Muscle layer of duodenum (tissue), 2 donors: Measurements from ENCODE around the gene TBC1D1.

Experiments
- H3K27ac ChIP-seq: one replicate; pipeline ENCODE4 v1.7.0; 2013; ENCODE audit warnings: mild to moderate bottlenecking, low read length
- H3K27me3 ChIP-seq: one replicate; pipeline ENCODE4 v1.7.0; 2013; ENCODE audit warnings: low read depth, mild to moderate bottlenecking, control low read depth, low read length
- H3K36me3 ChIP-seq, 2 donors: one replicate each; pipeline ENCODE4 v1.7.0; 2013; ENCODE audit warnings: low read length in 2 of 2, control low read depth in 1 of 2, mild to moderate bottlenecking in 1 of 2; ENCODE audit not compliant: insufficient read depth in 2 of 2, control insufficient read depth in 1 of 2
- H3K4me1 ChIP-seq, 2 donors: one replicate each; pipeline ENCODE4 v1.7.0; 2013; ENCODE audit warnings: low read length in 2 of 2, mild to moderate bottlenecking in 2 of 2, control low read depth in 1 of 2, moderate library complexity in 1 of 2; ENCODE audit not compliant: insufficient read depth in 2 of 2, control insufficient read depth in 1 of 2
- H3K4me3 ChIP-seq, 2 donors: one replicate each; pipeline ENCODE4 v1.7.0; 2013; ENCODE audit warnings: low read length in 2 of 2, low read depth in 1 of 2, mild to moderate bottlenecking in 1 of 2
- H3K9me3 ChIP-seq, 2 donors: one replicate each; pipeline ENCODE4 v1.7.0; 2013; ENCODE audit warnings: low read length in 2 of 2, control low read depth in 1 of 2, mild to moderate bottlenecking in 1 of 2; ENCODE audit not compliant: control insufficient read depth in 1 of 2
- donor health status: healthy.

Gene TBC1D1, protein sequence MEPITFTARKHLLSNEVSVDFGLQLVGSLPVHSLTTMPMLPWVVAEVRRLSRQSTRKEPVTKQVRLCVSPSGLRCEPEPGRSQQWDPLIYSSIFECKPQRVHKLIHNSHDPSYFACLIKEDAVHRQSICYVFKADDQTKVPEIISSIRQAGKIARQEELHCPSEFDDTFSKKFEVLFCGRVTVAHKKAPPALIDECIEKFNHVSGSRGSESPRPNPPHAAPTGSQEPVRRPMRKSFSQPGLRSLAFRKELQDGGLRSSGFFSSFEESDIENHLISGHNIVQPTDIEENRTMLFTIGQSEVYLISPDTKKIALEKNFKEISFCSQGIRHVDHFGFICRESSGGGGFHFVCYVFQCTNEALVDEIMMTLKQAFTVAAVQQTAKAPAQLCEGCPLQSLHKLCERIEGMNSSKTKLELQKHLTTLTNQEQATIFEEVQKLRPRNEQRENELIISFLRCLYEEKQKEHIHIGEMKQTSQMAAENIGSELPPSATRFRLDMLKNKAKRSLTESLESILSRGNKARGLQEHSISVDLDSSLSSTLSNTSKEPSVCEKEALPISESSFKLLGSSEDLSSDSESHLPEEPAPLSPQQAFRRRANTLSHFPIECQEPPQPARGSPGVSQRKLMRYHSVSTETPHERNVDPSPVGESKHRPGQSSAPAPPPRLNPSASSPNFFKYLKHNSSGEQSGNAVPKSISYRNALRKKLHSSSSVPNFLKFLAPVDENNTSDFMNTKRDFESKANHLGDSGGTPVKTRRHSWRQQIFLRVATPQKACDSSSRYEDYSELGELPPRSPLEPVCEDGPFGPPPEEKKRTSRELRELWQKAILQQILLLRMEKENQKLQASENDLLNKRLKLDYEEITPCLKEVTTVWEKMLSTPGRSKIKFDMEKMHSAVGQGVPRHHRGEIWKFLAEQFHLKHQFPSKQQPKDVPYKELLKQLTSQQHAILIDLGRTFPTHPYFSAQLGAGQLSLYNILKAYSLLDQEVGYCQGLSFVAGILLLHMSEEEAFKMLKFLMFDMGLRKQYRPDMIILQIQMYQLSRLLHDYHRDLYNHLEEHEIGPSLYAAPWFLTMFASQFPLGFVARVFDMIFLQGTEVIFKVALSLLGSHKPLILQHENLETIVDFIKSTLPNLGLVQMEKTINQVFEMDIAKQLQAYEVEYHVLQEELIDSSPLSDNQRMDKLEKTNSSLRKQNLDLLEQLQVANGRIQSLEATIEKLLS (N-terminal part only)

DNA sequence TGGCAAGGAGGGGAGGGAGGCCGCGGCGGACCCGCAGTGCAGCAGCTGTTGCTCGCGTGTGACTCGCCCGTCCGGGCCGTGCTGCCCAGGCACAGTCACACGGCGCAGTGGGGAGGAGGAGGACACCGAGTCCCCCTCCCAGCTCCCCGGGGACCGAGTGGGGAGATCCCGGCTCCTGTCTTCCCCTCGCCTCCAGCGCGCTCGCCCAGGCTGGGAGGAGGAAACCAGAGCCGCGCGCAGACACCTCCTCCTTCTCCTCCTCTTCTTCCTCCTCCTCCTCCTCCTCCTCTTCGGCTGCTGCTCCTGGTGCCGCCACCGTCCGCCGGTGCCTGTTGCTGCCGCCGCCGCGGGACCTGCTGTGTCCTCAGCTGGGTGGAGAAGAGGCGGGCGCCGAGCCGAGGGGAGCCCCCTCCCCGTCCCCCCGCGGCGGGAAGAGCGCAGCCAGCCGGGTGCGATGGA, at the start of gene TBC1D1:
Gene TBC1D1 (plus strand): TSS at position 284 of the 459 bp plus-strand sequence. CDS start 11,012 bp downstream, outside the sequence.
- H3K4me3 ChIP-seq, result peak within 1 kb of the TSS; percentile 60 to 85
- H3K27me3 ChIP-seq, result no peaks in the 10 kb centered on the region
- peaks cover 4 to 18% of the 10 kb centered on the region in 2 donors for H3K4me1 ChIP-seq
- H3K27ac ChIP-seq, result peak within 1 kb of the TSS; percentile 61
- no peaks in the 10 kb centered on the region for H3K9me3 ChIP-seq
- no peaks in the 10 kb centered on the region for H3K36me3 ChIP-seq

DNA sequence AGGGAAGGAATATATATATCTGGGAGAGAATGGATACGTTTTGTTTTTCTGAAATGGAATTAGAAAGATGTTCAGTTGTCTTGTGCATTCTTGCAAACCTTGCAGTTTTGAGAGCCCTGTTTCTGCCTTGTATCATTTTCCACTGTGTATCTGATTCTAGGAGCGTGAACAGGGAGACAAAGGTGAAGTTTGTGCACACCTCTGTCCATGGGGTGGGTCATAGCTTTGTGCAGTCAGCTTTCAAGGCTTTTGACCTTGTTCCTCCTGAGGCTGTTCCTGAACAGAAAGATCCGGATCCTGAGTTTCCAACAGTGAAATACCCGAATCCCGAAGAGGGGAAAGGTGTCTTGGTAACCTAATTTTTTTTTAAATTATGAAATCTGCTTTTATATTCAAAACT, 46.7 kb upstream of the TBC1D1 start:
- no peak overlapping the region for H3K4me3 ChIP-seq
- no peaks in the 10 kb centered on the region for H3K27me3 ChIP-seq
- no peaks in the 10 kb centered on the region for H3K9me3 ChIP-seq
- H3K4me1 ChIP-seq, result no peaks in the 10 kb centered on the region
- peaks cover 50 to 53% of the 10 kb centered on the region in 2 donors for H3K36me3 ChIP-seq
- no peak overlapping the region for H3K27ac ChIP-seq

DNA sequence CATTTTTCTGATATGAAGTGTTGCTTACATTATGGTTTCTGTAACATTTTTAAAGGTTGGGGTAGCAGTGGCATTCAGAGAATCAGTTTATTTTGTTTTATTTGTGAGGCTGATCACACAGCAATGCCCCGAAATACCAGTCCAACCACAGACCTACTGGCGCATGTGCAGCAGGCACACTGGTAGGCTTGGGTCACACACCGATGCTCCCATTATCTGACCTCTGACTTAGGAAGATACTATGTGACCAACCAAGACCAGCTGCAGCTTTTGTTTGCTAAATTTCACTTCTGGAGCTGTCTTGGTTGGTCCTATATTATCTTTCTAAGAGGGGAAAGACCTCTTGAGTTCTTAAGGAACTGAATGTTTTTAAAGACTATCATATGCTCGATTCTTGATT, 45.7 kb upstream of the TBC1D1 start:
- H3K27ac ChIP-seq, result no peak overlapping the region
- no peaks in the 10 kb centered on the region for H3K4me1 ChIP-seq
- H3K36me3 ChIP-seq, result peaks cover 42 to 53% of the 10 kb centered on the region in 2 donors

DNA sequence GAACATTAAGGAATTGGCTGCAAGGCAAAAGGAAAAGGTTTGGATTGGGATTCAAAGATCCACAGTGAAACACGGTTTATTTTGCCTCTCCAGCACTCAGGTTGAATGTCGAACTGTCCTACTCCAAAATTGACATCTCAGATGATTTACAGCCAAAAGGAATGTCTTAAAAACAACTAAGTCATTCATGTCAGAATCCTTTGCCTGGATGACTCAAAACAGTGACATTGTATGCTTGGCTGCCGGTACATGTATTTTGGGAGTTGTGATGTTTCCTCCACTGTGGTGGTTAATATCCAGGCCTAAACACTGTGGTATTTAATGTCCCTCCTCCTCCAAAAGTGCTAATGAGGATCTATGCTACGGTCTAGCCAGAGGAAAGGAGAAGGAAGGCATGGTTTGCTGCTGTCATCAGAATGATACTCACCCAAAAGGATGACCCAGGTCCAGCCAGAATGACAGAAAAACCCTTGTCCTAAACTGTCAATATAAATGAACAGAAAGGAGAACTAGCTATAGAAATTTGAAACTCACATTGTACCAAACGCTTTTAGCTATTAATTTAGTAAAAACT, 43.5 kb upstream of the TBC1D1 start:
- Histone ChIP-seq H3K36me3 (peaks cover 35 to 44% of the 10 kb centered on the region in 2 donors), H3K4me3 (no peak overlapping the region), H3K27ac (no peak overlapping the region)

More for the DNA sequence above, 45.7 kb upstream of the TBC1D1 start:
- Histone ChIP-seq H3K27me3 (no peaks in the 10 kb centered on the region), H3K4me3 (no peak overlapping the region), H3K9me3 (no peaks in the 10 kb centered on the region)

DNA sequence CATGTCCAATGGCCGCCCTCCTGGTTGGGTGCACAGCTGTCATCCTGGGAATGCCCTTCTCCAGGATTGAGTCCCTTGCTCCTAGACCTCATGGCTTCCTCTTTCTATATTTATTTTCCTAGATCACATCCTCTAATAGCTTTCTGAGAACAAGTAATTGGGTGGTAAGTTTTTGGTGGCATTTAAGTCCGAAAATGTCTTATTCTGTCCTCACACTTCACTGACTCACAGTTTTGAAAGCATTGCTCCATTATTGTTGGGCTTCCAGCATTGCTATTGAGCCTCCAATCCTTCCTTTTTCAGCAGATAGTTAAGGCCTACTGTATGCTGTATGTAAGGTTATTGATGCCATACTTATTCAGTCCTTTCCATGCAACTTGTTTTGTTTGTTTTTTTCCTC, 38.5 kb upstream of the TBC1D1 start:
- Histone ChIP-seq H3K4me3 (no peak overlapping the region), H3K27me3 (no peaks in the 10 kb centered on the region), H3K9me3 (no peaks in the 10 kb centered on the region), H3K27ac (no peak overlapping the region), H3K4me1 (no peaks in the 10 kb centered on the region), H3K36me3 (peaks cover 24 to 44% of the 10 kb centered on the region in 2 donors)

More for the DNA sequence above, 43.5 kb upstream of the TBC1D1 start:
- Histone ChIP-seq H3K4me1 (no peaks in the 10 kb centered on the region), H3K27me3 (no peaks in the 10 kb centered on the region), H3K9me3 (no peaks in the 10 kb centered on the region)

DNA sequence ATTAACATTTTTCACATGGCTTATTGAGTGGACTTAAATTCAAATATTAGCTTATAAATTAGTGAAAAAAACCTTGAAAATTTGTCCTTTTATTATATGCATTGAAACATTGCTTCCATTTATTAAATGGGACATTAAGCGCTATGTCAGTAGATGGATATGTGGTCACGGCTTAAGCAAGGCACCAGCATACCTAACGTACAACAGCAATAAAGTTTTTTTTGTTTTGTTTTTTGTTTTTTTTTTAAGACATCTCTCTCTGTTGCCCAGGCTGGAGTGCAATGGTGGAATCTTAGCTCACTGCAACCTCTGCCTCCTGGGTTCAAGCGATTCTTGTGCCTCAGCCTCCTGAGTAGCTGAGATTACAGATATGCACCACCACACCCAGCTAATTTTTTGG, 32.8 kb upstream of the TBC1D1 start:
- no peak overlapping the region for H3K27ac ChIP-seq
- no peaks in the 10 kb centered on the region for H3K27me3 ChIP-seq
- H3K4me1 ChIP-seq, result peaks cover 0 to 4% of the 10 kb centered on the region in 2 donors
- no peaks in the 10 kb centered on the region for H3K9me3 ChIP-seq
- H3K36me3 ChIP-seq, result peaks cover 26 to 29% of the 10 kb centered on the region in 2 donors
- H3K4me3 ChIP-seq, result no peak overlapping the region

DNA sequence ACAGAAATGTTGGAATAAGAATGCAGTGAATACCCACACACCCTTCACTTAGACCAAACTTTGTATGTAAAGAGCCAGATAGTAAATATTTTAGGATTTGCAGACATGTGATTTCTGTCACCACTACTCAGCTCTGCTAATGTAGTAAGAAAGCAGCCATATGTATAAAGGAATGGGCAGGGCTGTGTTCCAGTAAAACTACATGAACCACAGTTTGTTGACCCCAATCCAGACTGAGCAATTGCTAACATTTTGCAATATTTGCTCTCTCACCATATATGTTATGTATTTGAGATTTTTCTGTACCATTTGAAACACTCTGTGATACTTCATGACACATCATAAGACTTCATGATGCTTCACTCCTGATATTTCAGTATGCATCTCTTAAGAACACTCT, 32.0 kb upstream of the TBC1D1 start:
- Histone ChIP-seq H3K9me3 (no peaks in the 10 kb centered on the region), H3K27ac (no peak overlapping the region), H3K27me3 (no peaks in the 10 kb centered on the region), H3K4me3 (no peak overlapping the region), H3K4me1 (peaks cover 0 to 4% of the 10 kb centered on the region in 2 donors), H3K36me3 (peaks cover 27 to 28% of the 10 kb centered on the region in 2 donors)

DNA sequence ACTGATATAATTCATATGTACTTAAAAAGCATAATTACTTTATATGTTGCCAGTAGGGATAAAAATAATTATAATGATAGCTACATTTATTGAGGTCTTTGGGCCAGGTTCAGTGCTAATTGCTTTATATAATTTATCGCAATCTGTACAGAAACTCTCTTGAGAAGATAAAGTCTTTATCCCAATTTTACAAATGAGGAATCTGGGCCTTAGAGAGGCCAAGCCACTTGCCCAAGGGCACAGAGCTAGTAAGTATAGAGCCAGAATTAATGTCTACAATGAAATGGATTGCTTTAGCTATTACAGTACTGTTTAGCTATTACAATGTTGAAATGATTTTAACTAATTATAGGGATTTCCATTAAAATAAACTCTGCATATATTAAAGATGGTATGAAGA, 30.6 kb upstream of the TBC1D1 start:
- no peak overlapping the region for H3K4me3 ChIP-seq

DNA sequence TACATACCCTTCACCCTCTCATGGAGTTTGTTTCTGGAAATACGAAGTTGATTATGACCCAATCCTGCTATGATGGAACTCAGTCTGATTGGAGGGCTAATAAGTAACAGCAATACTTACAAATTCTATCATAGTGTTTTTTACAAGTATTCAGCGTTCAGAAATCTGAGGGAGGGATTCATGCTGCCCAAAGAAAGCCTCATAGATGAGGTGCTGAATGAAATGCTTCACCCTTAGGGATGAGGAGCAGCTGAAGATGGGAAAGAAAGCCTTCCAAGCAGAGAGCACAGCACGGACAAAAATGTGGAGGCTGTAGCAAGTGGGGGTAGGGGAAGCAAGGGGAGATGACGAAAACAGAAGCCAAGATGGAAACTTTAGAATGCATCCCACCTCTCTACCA, 27.9 kb upstream of the TBC1D1 start:
- no peaks in the 10 kb centered on the region for H3K27me3 ChIP-seq
- H3K36me3 ChIP-seq, result peaks cover 17 to 20% of the 10 kb centered on the region in 2 donors
- H3K4me3 ChIP-seq, result no peak overlapping the region
- no peaks in the 10 kb centered on the region for H3K9me3 ChIP-seq
- H3K4me1 ChIP-seq, result peaks cover 0 to 26% of the 10 kb centered on the region in 2 donors
- no peak overlapping the region for H3K27ac ChIP-seq

More for the DNA sequence above, 30.6 kb upstream of the TBC1D1 start:
- no peak overlapping the region for H3K27ac ChIP-seq
- H3K4me1 ChIP-seq, result peaks cover 0 to 16% of the 10 kb centered on the region in 2 donors
- H3K9me3 ChIP-seq, result no peaks in the 10 kb centered on the region
- H3K27me3 ChIP-seq, result no peaks in the 10 kb centered on the region
- peaks cover 26 to 28% of the 10 kb centered on the region in 2 donors for H3K36me3 ChIP-seq

DNA sequence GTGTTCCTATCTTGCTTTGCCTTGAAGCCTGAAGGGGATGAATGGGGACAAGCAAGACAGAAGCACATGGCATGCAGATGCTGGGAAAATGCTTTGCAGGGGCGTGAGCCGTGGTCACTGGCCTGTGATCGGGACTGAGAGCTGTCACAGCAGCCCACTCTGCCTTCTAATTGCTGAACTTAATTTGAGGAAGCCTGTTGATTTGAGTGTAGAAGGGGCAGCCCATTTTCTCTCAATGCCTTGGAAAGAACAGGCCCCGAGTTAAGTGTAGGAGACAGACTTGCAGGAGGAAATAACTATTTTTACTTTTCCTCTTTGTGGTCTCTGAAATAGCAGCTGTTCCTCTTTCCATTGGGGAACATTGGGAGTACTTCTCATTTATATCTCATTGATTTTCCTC, 26.1 kb upstream of the TBC1D1 start:
- no peaks in the 10 kb centered on the region for H3K9me3 ChIP-seq
- no peak overlapping the region for H3K27ac ChIP-seq
- no peaks in the 10 kb centered on the region for H3K27me3 ChIP-seq
- H3K4me3 ChIP-seq, result no peak overlapping the region
- peaks cover 13 to 17% of the 10 kb centered on the region in 2 donors for H3K36me3 ChIP-seq
- peaks cover 0 to 26% of the 10 kb centered on the region in 2 donors for H3K4me1 ChIP-seq
